Ishikawa (cell line): ENCODE measurements around the gene PKNOX2.

Experiments used
- EP300 ChIP-seq: IDR thresholded peaks from 2 replicates; pipeline ENCODE4 v1.6.1; 2012; ENCODE audit warnings: borderline replicate concordance
- NFIC ChIP-seq: IDR thresholded peaks from 2 replicates; pipeline ENCODE4 v1.6.1; 2012
- TAF1 ChIP-seq: IDR thresholded peaks from 2 replicates; pipeline ENCODE4 v1.6.1; 2012; ENCODE audit warnings: low read depth, mild to moderate bottlenecking
- TF ChIP-seq, protein P1 (sequence below): IDR thresholded peaks from 2 replicates; pipeline ENCODE4 v1.6.1; 2012
- TF ChIP-seq, protein P2 (sequence below): IDR thresholded peaks from 2 replicates; pipeline ENCODE4 v1.6.1; 2012; ENCODE audit warnings: low read depth, mild to moderate bottlenecking

DNA sequence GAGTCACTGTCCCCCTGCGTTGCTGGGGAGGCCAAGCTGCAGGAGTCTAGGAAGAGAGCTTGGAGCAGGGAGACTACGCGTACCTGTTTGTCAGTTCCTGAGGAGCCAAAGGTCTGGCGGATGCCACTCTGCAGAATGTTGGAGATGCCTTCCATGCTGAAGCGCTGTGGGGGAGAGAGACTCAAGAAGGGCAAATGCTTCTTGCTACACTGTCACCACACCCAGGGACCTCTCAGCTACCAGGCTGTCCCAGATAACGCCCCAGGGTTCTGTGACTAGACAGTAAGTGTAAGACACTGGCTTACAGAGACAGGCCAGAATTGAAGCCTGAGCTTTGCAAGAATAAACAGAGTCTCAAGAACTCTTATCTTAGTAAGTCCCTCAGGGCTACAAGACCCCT lies 289.5 kb downstream of the PKNOX2 start:
- TF ChIP-seq, protein P1, sequence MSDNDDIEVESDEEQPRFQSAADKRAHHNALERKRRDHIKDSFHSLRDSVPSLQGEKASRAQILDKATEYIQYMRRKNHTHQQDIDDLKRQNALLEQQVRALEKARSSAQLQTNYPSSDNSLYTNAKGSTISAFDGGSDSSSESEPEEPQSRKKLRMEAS, result no peak
- TF ChIP-seq, protein P2, sequence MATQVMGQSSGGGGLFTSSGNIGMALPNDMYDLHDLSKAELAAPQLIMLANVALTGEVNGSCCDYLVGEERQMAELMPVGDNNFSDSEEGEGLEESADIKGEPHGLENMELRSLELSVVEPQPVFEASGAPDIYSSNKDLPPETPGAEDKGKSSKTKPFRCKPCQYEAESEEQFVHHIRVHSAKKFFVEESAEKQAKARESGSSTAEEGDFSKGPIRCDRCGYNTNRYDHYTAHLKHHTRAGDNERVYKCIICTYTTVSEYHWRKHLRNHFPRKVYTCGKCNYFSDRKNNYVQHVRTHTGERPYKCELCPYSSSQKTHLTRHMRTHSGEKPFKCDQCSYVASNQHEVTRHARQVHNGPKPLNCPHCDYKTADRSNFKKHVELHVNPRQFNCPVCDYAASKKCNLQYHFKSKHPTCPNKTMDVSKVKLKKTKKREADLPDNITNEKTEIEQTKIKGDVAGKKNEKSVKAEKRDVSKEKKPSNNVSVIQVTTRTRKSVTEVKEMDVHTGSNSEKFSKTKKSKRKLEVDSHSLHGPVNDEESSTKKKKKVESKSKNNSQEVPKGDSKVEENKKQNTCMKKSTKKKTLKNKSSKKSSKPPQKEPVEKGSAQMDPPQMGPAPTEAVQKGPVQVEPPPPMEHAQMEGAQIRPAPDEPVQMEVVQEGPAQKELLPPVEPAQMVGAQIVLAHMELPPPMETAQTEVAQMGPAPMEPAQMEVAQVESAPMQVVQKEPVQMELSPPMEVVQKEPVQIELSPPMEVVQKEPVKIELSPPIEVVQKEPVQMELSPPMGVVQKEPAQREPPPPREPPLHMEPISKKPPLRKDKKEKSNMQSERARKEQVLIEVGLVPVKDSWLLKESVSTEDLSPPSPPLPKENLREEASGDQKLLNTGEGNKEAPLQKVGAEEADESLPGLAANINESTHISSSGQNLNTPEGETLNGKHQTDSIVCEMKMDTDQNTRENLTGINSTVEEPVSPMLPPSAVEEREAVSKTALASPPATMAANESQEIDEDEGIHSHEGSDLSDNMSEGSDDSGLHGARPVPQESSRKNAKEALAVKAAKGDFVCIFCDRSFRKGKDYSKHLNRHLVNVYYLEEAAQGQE, result no peak
- no peak for TF ChIP-seq NFIC
- no peak for TF ChIP-seq EP300
- no peak for TF ChIP-seq TAF1
